ENCODE data around the gene BASP1. TPM values are rescaled to one million over a fixed set of nuclear protein-coding genes. Genes with fewer than 3 reads are reported as not detected.

Gene BASP1, protein sequence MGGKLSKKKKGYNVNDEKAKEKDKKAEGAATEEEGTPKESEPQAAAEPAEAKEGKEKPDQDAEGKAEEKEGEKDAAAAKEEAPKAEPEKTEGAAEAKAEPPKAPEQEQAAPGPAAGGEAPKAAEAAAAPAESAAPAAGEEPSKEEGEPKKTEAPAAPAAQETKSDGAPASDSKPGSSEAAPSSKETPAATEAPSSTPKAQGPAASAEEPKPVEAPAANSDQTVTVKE
- polyA plus RNA-seq (2013, experiment 1 of 2), result 313 TPM
- polyA plus RNA-seq (2013, experiment 2 of 2), result 331 TPM

DNA sequence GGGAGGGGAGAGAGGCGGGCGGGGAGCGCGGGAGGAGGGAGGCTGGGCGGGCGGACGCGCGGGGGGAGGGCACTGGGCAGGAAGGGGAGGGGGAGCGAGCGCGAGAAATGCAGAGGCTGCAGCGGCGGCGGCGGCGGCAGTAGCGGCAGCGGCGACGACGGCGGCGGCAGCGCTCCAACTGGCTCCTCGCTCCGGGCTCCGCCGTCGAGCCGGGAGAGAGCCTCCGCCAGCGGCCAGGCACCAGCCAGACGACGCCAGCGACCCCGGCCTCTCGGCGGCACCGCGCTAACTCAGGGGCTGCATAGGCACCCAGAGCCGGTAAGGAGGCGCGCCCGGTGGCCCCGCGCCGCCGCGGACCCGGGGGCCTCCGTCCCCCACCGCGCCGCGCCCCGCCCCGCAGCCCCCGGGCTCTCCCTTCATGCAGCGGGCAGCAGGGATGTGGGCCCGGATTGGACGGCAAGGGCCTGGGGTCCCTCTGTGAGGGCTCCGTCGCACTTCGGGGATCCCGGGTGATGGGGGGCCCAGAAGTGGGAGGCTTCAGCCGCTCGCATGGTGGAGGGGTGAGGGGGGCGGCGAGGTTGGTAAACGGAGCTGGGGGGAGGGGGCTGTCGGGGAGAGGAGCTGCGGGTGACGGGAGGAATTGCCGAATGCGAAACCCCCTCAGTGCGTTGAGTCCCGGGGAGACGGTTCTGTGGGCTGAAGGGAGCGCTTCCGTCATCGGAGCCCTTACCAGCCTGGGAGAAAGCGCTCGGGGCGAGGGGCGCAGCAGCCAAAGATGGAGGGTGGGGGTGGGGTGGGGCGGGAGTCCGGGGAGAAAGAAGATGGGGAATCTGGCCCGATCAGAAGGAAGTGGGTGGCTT is at the start of gene BASP1:
Gene BASP1, plus strand, starts transcription at position 139 of the 860 bp plus-strand sequence. CDS start 57,586 bp downstream, outside the sequence.
- H3K27ac ChIP-seq (replicated peaks; ENCODE audit: low read length), result peak within 1 kb of the TSS; percentile 75
- peak within 1 kb of the TSS; percentile 69 for H2BK120ac ChIP-seq (ENCODE audit: low read depth, low read length)
- no CpG with 5 or more reads among the region's 89 CpGs for WGBS, 2 donors (ENCODE audit: extremely low coverage in 2 of 2, insufficient read length in 2 of 2, insufficient replicate concordance in 1 of 2)
- H2BK15ac ChIP-seq (ENCODE audit: low read length), result peak within 1 kb of the TSS; percentile 72
- H3K4me1 ChIP-seq (ENCODE audit: control insufficient read depth in 2 of 2, insufficient read depth in 1 of 2, low read depth in 1 of 2, low read length in 2 of 2), result peaks cover 4 to 5% of the 10 kb centered on the region in 2 donors
- H2AFZ ChIP-seq (ENCODE audit: low read length), result peak within 1 kb of the TSS; percentile 94
- peak within 1 kb of the TSS; percentile 98 for H3K18ac ChIP-seq (ENCODE audit: low read length)
- H3K23ac ChIP-seq (ENCODE audit: low read depth, low read length, poor library complexity), result peak within 1 kb of the TSS; percentile 94
- H3K4me3 ChIP-seq (ENCODE audit: low read length in 2 of 2), result peak within 1 kb of the TSS; percentile 81 to 87
- H4K8ac ChIP-seq (ENCODE audit: low read depth, low read length), result no peak within 1 kb of the TSS
- peak within 1 kb of the TSS; percentile 97 for H3K9ac ChIP-seq (ENCODE audit: low read depth, low read length, poor library complexity)
- peak within 1 kb of the TSS; percentile 61 for H3K4ac ChIP-seq (ENCODE audit: low read length)
- H3K4me2 ChIP-seq (ENCODE audit: insufficient read depth, low read length, poor library complexity, severe bottlenecking), result peak within 1 kb of the TSS; percentile 88
- H3K27me3 ChIP-seq (ENCODE audit: control insufficient read depth in 3 of 3, insufficient read depth in 3 of 3, low read depth in 1 of 3, low read length in 3 of 3), result no peaks in the 10 kb centered on the region
- no peak within 1 kb of the TSS for H3K14ac ChIP-seq (ENCODE audit: low read length)
- H3K79me1 ChIP-seq (ENCODE audit: low read depth, low read length), result no peaks in the 10 kb centered on the region
- DNase-seq (ENCODE audit: low spot score), result peak; percentile 80
- peak within 1 kb of the TSS; percentile 66 for H2BK12ac ChIP-seq (ENCODE audit: low read length)
- peak within 1 kb of the TSS; percentile 72 for H2BK5ac ChIP-seq (ENCODE audit: low read length)
- H2AK5ac ChIP-seq (ENCODE audit: low read depth, low read length), result peak within 1 kb of the TSS; percentile 93
- peak within 1 kb of the TSS; percentile 73 for H4K91ac ChIP-seq (ENCODE audit: low read depth, low read length, poor library complexity)
- H3K9me3 ChIP-seq (replicated peaks in 1 of 2; ENCODE audit: control insufficient read depth in 2 of 2, insufficient read depth in 1 of 2, low read depth in 1 of 2, low read length in 2 of 2), result peaks cover 0 to 5% of the 10 kb centered on the region in 2 donors
- H3K36me3 ChIP-seq (replicated peaks in 1 of 2; ENCODE audit: control insufficient read depth in 2 of 2, insufficient read depth in 2 of 2, low read length in 2 of 2), result peaks cover 0 to 31% of the 10 kb centered on the region in 2 donors

DNA sequence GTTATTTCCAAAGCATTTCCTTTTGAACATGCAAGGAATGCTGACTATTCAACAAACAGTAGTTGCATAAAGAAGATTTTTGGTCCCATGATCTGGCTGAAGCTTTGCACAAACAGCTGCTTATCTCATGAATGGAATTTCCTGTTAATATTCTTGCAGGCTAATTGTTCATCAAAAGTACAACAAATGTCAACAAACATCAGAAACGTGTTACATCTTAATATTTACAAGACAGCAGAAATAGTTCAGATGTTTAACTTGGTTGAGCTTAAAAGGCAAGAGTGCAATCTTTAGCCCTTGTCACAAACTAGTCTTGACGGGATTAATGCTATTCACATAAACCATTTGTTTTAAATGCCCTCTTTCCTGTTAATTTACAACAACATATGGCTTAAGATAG is 47.9 kb upstream of the BASP1 start:
- DNase-seq (ENCODE audit: low spot score), result no peak
- Histone ChIP-seq H3K36me3 (replicated peaks in 1 of 2; ENCODE audit: control insufficient read depth in 2 of 2, insufficient read depth in 2 of 2, low read length in 2 of 2) (no peaks in the 10 kb centered on the region), H3K23ac (ENCODE audit: low read depth, low read length, poor library complexity) (no peak overlapping the region), H2AK5ac (ENCODE audit: low read depth, low read length) (no peak overlapping the region), H2BK12ac (ENCODE audit: low read length) (no peak overlapping the region), H3K4me2 (ENCODE audit: insufficient read depth, low read length, poor library complexity, severe bottlenecking) (no peak overlapping the region), H3K14ac (ENCODE audit: low read length) (no peak overlapping the region), H3K4me1 (ENCODE audit: control insufficient read depth in 2 of 2, insufficient read depth in 1 of 2, low read depth in 1 of 2, low read length in 2 of 2) (peaks cover 0 to 1% of the 10 kb centered on the region in 2 donors), H2BK5ac (ENCODE audit: low read length) (no peak overlapping the region), H3K27me3 (ENCODE audit: control insufficient read depth in 3 of 3, insufficient read depth in 3 of 3, low read depth in 1 of 3, low read length in 3 of 3) (no peaks in the 10 kb centered on the region), H2BK120ac (ENCODE audit: low read depth, low read length) (no peak overlapping the region), H2BK15ac (ENCODE audit: low read length) (no peak overlapping the region), H3K4me3 (ENCODE audit: low read length in 2 of 2) (no peak overlapping the region), H3K27ac (replicated peaks; ENCODE audit: low read length) (no peak overlapping the region), H3K18ac (ENCODE audit: low read length) (no peak overlapping the region), H3K9me3 (replicated peaks in 1 of 2; ENCODE audit: control insufficient read depth in 2 of 2, insufficient read depth in 1 of 2, low read depth in 1 of 2, low read length in 2 of 2) (no peaks in the 10 kb centered on the region), H4K8ac (ENCODE audit: low read depth, low read length) (no peak overlapping the region), H3K79me1 (ENCODE audit: low read depth, low read length) (no peaks in the 10 kb centered on the region), H2AFZ (ENCODE audit: low read length) (no peak overlapping the region), H3K4ac (ENCODE audit: low read length) (no peak overlapping the region), H4K91ac (ENCODE audit: low read depth, low read length, poor library complexity) (no peak overlapping the region), H3K9ac (ENCODE audit: low read depth, low read length, poor library complexity) (no peak overlapping the region)
- WGBS, 2 donors (ENCODE audit: extremely low coverage in 2 of 2, insufficient read length in 2 of 2, insufficient replicate concordance in 1 of 2), result no CpG with 5 or more reads among the region's 2 CpGs

DNA sequence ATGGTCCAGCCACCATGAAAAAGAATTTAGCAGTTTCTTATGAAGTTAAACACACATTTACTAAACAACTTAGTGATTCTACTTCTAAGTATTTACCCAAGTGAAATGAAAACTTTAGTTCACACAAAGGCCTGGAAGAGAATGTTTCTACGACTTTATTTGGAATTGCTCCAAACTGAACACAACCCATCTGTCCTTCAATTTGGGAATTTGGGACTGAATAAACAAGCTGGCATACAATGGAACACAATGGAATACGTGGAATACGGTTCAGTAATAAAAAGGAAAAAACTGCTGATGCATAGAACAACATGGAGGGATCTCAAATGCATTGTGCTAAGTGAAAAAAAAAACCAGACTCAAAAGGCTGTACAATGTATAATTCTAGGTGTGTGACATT is 44.6 kb upstream of the BASP1 start:
- no peak overlapping the region for H3K23ac ChIP-seq (ENCODE audit: low read depth, low read length, poor library complexity)
- no peaks in the 10 kb centered on the region for H3K4me1 ChIP-seq (ENCODE audit: control insufficient read depth in 2 of 2, insufficient read depth in 1 of 2, low read depth in 1 of 2, low read length in 2 of 2)
- no peak overlapping the region for H2AK5ac ChIP-seq (ENCODE audit: low read depth, low read length)
- H3K27ac ChIP-seq (replicated peaks; ENCODE audit: low read length), result no peak overlapping the region
- H2BK12ac ChIP-seq (ENCODE audit: low read length), result no peak overlapping the region
- no peak for DNase-seq (ENCODE audit: low spot score)
- H3K79me1 ChIP-seq (ENCODE audit: low read depth, low read length), result no peaks in the 10 kb centered on the region
- no peak overlapping the region for H2BK15ac ChIP-seq (ENCODE audit: low read length)
- H3K9ac ChIP-seq (ENCODE audit: low read depth, low read length, poor library complexity), result no peak overlapping the region
- H3K27me3 ChIP-seq (ENCODE audit: control insufficient read depth in 3 of 3, insufficient read depth in 3 of 3, low read depth in 1 of 3, low read length in 3 of 3), result no peaks in the 10 kb centered on the region
- no peak overlapping the region for H2BK120ac ChIP-seq (ENCODE audit: low read depth, low read length)
- no peak overlapping the region for H2BK5ac ChIP-seq (ENCODE audit: low read length)
- H3K36me3 ChIP-seq (replicated peaks in 1 of 2; ENCODE audit: control insufficient read depth in 2 of 2, insufficient read depth in 2 of 2, low read length in 2 of 2), result no peaks in the 10 kb centered on the region
- no peak overlapping the region for H3K4me3 ChIP-seq (ENCODE audit: low read length in 2 of 2)
- no peak overlapping the region for H4K8ac ChIP-seq (ENCODE audit: low read depth, low read length)
- no CpG with 5 or more reads among the region's 3 CpGs for WGBS, 2 donors (ENCODE audit: extremely low coverage in 2 of 2, insufficient read length in 2 of 2, insufficient replicate concordance in 1 of 2)
- no peak overlapping the region for H3K14ac ChIP-seq (ENCODE audit: low read length)
- no peak overlapping the region for H3K18ac ChIP-seq (ENCODE audit: low read length)
- H4K91ac ChIP-seq (ENCODE audit: low read depth, low read length, poor library complexity), result no peak overlapping the region
- no peak overlapping the region for H3K4me2 ChIP-seq (ENCODE audit: insufficient read depth, low read length, poor library complexity, severe bottlenecking)
- H2AFZ ChIP-seq (ENCODE audit: low read length), result no peak overlapping the region
- H3K4ac ChIP-seq (ENCODE audit: low read length), result no peak overlapping the region
- no peaks in the 10 kb centered on the region for H3K9me3 ChIP-seq (replicated peaks in 1 of 2; ENCODE audit: control insufficient read depth in 2 of 2, insufficient read depth in 1 of 2, low read depth in 1 of 2, low read length in 2 of 2)

DNA sequence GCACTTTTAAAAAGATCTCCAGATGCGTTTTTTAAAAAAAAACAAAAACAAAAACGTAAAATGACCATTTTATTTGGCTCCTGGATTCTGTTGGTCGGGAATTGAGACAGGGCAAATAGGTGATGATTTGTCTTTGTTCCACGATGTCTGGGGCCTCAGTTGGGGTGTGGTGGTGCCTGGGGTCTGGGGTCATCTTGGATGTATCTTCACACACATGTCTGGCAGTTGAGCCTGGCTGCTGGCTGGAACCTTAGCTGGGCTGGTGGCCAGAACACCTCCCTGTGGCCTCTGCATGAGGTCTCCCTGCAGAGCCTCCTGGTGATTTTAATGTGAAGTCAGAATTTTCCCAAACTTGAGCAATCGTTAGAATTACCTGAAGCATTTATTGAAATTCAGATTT is 42.5 kb upstream of the BASP1 start:
- peaks cover 0 to 1% of the 10 kb centered on the region in 2 donors for H3K4me1 ChIP-seq (ENCODE audit: control insufficient read depth in 2 of 2, insufficient read depth in 1 of 2, low read depth in 1 of 2, low read length in 2 of 2)
- H2BK15ac ChIP-seq (ENCODE audit: low read length), result no peak overlapping the region
- no peak overlapping the region for H2AFZ ChIP-seq (ENCODE audit: low read length)
- H3K27me3 ChIP-seq (ENCODE audit: control insufficient read depth in 3 of 3, insufficient read depth in 3 of 3, low read depth in 1 of 3, low read length in 3 of 3), result no peaks in the 10 kb centered on the region
- no peak overlapping the region for H2BK5ac ChIP-seq (ENCODE audit: low read length)
- H4K91ac ChIP-seq (ENCODE audit: low read depth, low read length, poor library complexity), result no peak overlapping the region
- no peak overlapping the region for H2BK12ac ChIP-seq (ENCODE audit: low read length)
- H3K9ac ChIP-seq (ENCODE audit: low read depth, low read length, poor library complexity), result no peak overlapping the region
- H3K23ac ChIP-seq (ENCODE audit: low read depth, low read length, poor library complexity), result no peak overlapping the region
- H3K36me3 ChIP-seq (replicated peaks in 1 of 2; ENCODE audit: control insufficient read depth in 2 of 2, insufficient read depth in 2 of 2, low read length in 2 of 2), result no peaks in the 10 kb centered on the region
- H3K4me3 ChIP-seq (ENCODE audit: low read length in 2 of 2), result no peak overlapping the region
- H3K79me1 ChIP-seq (ENCODE audit: low read depth, low read length), result no peaks in the 10 kb centered on the region
- no peak overlapping the region for H3K4me2 ChIP-seq (ENCODE audit: insufficient read depth, low read length, poor library complexity, severe bottlenecking)
- H4K8ac ChIP-seq (ENCODE audit: low read depth, low read length), result no peak overlapping the region
- H3K14ac ChIP-seq (ENCODE audit: low read length), result no peak overlapping the region
- H2AK5ac ChIP-seq (ENCODE audit: low read depth, low read length), result no peak overlapping the region
- no peaks in the 10 kb centered on the region for H3K9me3 ChIP-seq (replicated peaks in 1 of 2; ENCODE audit: control insufficient read depth in 2 of 2, insufficient read depth in 1 of 2, low read depth in 1 of 2, low read length in 2 of 2)
- H3K4ac ChIP-seq (ENCODE audit: low read length), result no peak overlapping the region
- H2BK120ac ChIP-seq (ENCODE audit: low read depth, low read length), result no peak overlapping the region
- no CpG with 5 or more reads among the region's 5 CpGs for WGBS, 2 donors (ENCODE audit: extremely low coverage in 2 of 2, insufficient read length in 2 of 2, insufficient replicate concordance in 1 of 2)
- no peak overlapping the region for H3K27ac ChIP-seq (replicated peaks; ENCODE audit: low read length)
- no peak for DNase-seq (ENCODE audit: low spot score)
- no peak overlapping the region for H3K18ac ChIP-seq (ENCODE audit: low read length)

Data from neuronal stem cell (in vitro differentiated cells).